HCT116 (cell line): ENCODE data around the gene KCND1. TPM values are rescaled to one million over a fixed set of nuclear protein-coding genes. Genes with fewer than 3 reads are reported as not detected.

ENCODE experiments used
- ATAC-seq: fragments of 200-7000 bp; cut with Tn5 transposase; 2 replicates; pipeline ENCODE4 v1.9.1; 2020; ENCODE audit warnings: mild to moderate bottlenecking, moderate library complexity
- BruUV-seq: library from RNA; stranded (reverse); fragments of 400-500 nt; replicated peaks from 2 replicates; lab custom pipeline; 2021; lab: Mats Ljungman, UMichigan
- CTCF ChIA-PET: fragments of 300-600 bp; sonication (Branson Sonifier 250); formaldehyde crosslinking; loops from one replicate; lab custom pipeline; 2021; ENCODE audit warnings: antibody characterized with exemption; lab: Charles Lee
- POLR2A ChIA-PET: fragments of 300-600, 350-600 bp; sonication (Branson Sonifier 250); formaldehyde crosslinking; loops from one replicate; lab custom pipeline; 2021; ENCODE audit warnings: antibody characterized with exemption; lab: Charles Lee
- RAD21 ChIA-PET, 2 experiments: fragments of 300-600 bp; sonication (Branson Sonifier 250); formaldehyde crosslinking; loops; one replicate each; lab custom pipeline; 2023; ENCODE audit warnings: low total read pairs in 2 of 2; ENCODE audit not compliant: uncharacterized antibody in 2 of 2, unreplicated experiment in 2 of 2, low non-redundant PET in 1 of 2; lab: Charles Lee
- DNase-seq: peaks from one replicate; pipeline ENCODE4 v3.0.0-alpha.2; 2010; ENCODE audit warnings: low read depth, low spot score
- H2AFZ ChIP-seq: fragments of 200-600 bp; shearing (Covaris generic), sonication (generic); 2 replicates; pipeline ENCODE4 v1.6.1; 2017; ENCODE audit warnings: low read depth, mixed run types, mixed read lengths, antibody characterized with exemption, low read length; ENCODE audit not compliant: poor library complexity, severe bottlenecking
- H3K27ac ChIP-seq: 2 replicates; pipeline ENCODE4 v1.5.1; 2012; ENCODE audit warnings: low read depth, low read length
- H3K27me3 ChIP-seq: fragments of 200-600 bp; sonication (generic); 2 replicates; pipeline ENCODE4 v1.6.1; 2016; ENCODE audit warnings: mixed run types, low read length, mixed read lengths; ENCODE audit not compliant: insufficient read depth
- H3K36me3 ChIP-seq, 2 experiments: fragments of 200-500 bp in 1 of 2; fragments of 200-600 bp in 1 of 2; sonication (Bioruptor generic) in 1 of 2; sonication (generic) in 1 of 2; 2 replicates each; pipeline versions ENCODE4 v1.5.1 to v1.6.1; 2014 to 2016; ENCODE audit warnings: low read length in 2 of 2, inconsistent platforms in 1 of 2, mixed read lengths in 1 of 2, mixed run types in 1 of 2; ENCODE audit not compliant: insufficient read depth in 2 of 2, control insufficient read depth in 1 of 2
- H3K4me1 ChIP-seq, 2 experiments: fragments of 200-600 bp in 1 of 2; sonication (generic) in 1 of 2; 2 replicates each; pipeline versions ENCODE4 v1.5.1 to v1.6.1; 2012 to 2017; ENCODE audit warnings: low read length in 2 of 2, inconsistent platforms in 1 of 2, mild to moderate bottlenecking in 1 of 2, mixed read lengths in 1 of 2, mixed run types in 1 of 2, moderate library complexity in 1 of 2; ENCODE audit not compliant: insufficient read depth in 2 of 2, control insufficient read depth in 1 of 2
- H3K4me2 ChIP-seq: fragments of 200-600 bp; sonication (generic); 2 replicates; pipeline ENCODE4 v1.6.1; 2017; ENCODE audit warnings: mixed run types, low read length, mixed read lengths
- H3K4me3 ChIP-seq, 2 experiments: fragments of 200-600 bp in 1 of 2; sonication (generic) in 1 of 2; replicated peaks in 1 of 2; 2 replicates each; pipeline ENCODE4 v1.5.1; 2011 to 2016; ENCODE audit warnings: low read length in 2 of 2, control low read depth in 1 of 2, low read depth in 1 of 2, mild to moderate bottlenecking in 1 of 2, mixed read lengths in 1 of 2, mixed run types in 1 of 2
- H3K79me2 ChIP-seq: fragments of 200-600 bp; sonication (generic); 2 replicates; pipeline ENCODE4 v1.6.1; 2017; ENCODE audit warnings: mild to moderate bottlenecking, mixed run types, low read length, moderate library complexity, mixed read lengths; ENCODE audit not compliant: insufficient read depth
- H3K9ac ChIP-seq: fragments of 200-600 bp; sonication (generic); 2 replicates; pipeline ENCODE4 v1.6.1; 2016; ENCODE audit warnings: low read length, mixed read lengths
- H3K9me2 ChIP-seq: fragments of 200-600 bp; sonication (generic), shearing (Covaris generic); 2 replicates; pipeline ENCODE4 v1.6.1; 2017; ENCODE audit warnings: mixed run types, mild to moderate bottlenecking, moderate library complexity; ENCODE audit not compliant: insufficient read depth
- H3K9me3 ChIP-seq, 2 experiments: fragments of 200-500 bp in 1 of 2; fragments of 200-600 bp in 1 of 2; sonication (Bioruptor generic) in 1 of 2; sonication (generic) in 1 of 2; 2 replicates each; pipeline ENCODE4 v1.6.1; 2014 to 2017; ENCODE audit warnings: low read length in 2 of 2, mixed read lengths in 2 of 2, inconsistent platforms in 1 of 2, low read depth in 1 of 2, mild to moderate bottlenecking in 1 of 2, mixed run types in 1 of 2, moderate library complexity in 1 of 2; ENCODE audit not compliant: control insufficient read depth in 1 of 2, insufficient read depth in 1 of 2
- H4K20me1 ChIP-seq: fragments of 200-600 bp; sonication (generic), shearing (Covaris generic); 2 replicates; pipeline ENCODE4 v1.6.1; 2017; ENCODE audit warnings: mixed run types, mild to moderate bottlenecking, moderate library complexity; ENCODE audit not compliant: insufficient read depth
- ATF3 ChIP-seq: IDR thresholded peaks from 2 replicates; pipeline ENCODE4 v1.6.1; 2012
- EGR1 ChIP-seq: IDR thresholded peaks from 2 replicates; pipeline ENCODE4 v1.6.1; 2012; ENCODE audit warnings: low read depth
- EZH2phosphoT487 ChIP-seq: fragments of 200-600 bp; IDR thresholded peaks from 2 replicates; pipeline ENCODE4 v1.6.1; 2018; ENCODE audit warnings: antibody characterized with exemption, borderline replicate concordance
- JUND ChIP-seq: IDR thresholded peaks from 2 replicates; pipeline ENCODE4 v1.6.1; 2012
- RAD21 ChIP-seq: IDR thresholded peaks from 2 replicates; pipeline ENCODE4 v1.6.1; 2012; ENCODE audit warnings: low read depth, mild to moderate bottlenecking
- SIN3A ChIP-seq: IDR thresholded peaks from 2 replicates; pipeline ENCODE4 v1.6.1; 2012; ENCODE audit warnings: low read depth
- intact Hi-C: fragments of 100-400 bp; cut with micrococcal nuclease; formaldehyde crosslinking; loops from 2 replicates; pipeline ENCODE4 v1.10.0; 2022
- total RNA-seq: library from RNA; stranded (reverse); gene quantifications from one replicate; pipeline ENCODE4 v1.2.1, GENCODE V29; 2021; ENCODE audit not compliant: unreplicated experiment

The KCND1 gene
- total RNA-seq, 1 experiment from 2014 or later, result 5.5 TPM

- no peak for TF ChIP-seq EGR1
- no peak for TF ChIP-seq SIN3A
- no peak for TF ChIP-seq RAD21
- TF ChIP-seq ATF3, result no peak
- intact Hi-C loops, result no loop called here
- Histone ChIP-seq H3K36me3 (no peaks in the 10 kb centered on the region), H3K27ac (no peak overlapping the region), H3K9ac (no peak overlapping the region), H2AFZ (no peak overlapping the region), H3K79me2 (no peaks in the 10 kb centered on the region), H3K4me1 (peaks cover 0 to 5% of the 10 kb centered on the region in 2 experiments; a peak in 1 of 4 replicates), H4K20me1 (no peaks in the 10 kb centered on the region), H3K4me3 (no peak overlapping the region), H3K9me2 (no peaks in the 10 kb centered on the region), H3K9me3 (no peaks in the 10 kb centered on the region), H3K27me3 (no peaks in the 10 kb centered on the region), H3K4me2 (no peak overlapping the region)
- no TSS peak for BruUV-seq
- ATAC-seq, result no peak
- no peak for DNase-seq
- CTCF ChIA-PET, result no interaction called here
- RAD21 ChIA-PET, result no interaction called here
- POLR2A ChIA-PET, result no interaction called here
Measured at GRCh38 chrX:48969471-48969870, 2.2 kb downstream of the KCND1 start.

DNA sequence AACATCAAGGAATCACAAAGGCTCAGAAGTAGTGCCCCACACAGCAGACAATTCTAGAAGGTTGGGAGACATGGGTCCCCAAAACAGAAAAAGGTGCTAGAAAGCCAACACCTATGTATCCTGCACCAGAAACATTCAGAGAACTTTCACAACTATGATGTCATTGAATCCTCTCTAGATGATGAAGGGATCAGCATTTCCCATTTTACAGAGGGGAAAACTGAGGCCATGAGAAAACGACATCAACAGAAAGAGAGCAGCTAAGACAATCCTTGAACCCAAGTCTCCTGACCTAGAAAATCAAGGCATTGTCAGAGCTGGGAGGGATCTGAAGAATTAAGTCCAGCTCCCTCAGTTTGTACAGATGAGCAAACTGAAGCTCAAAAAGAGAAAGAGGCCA lies 3.3 kb downstream of the KCND1 start:
- no TSS peak for BruUV-seq
- Histone ChIP-seq H3K36me3 (no peaks in the 10 kb centered on the region), H3K27me3 (no peaks in the 10 kb centered on the region), H3K9me2 (no peaks in the 10 kb centered on the region), H3K27ac (no peak overlapping the region), H3K4me1 (peaks cover 0 to 5% of the 10 kb centered on the region in 2 experiments; a peak in 1 of 4 replicates), H3K9me3 (no peaks in the 10 kb centered on the region), H3K4me3 (no peak overlapping the region), H3K4me2 (no peak overlapping the region), H3K79me2 (no peaks in the 10 kb centered on the region), H2AFZ (no peak overlapping the region), H4K20me1 (no peaks in the 10 kb centered on the region), H3K9ac (no peak overlapping the region)
- no peak for TF ChIP-seq EZH2phosphoT487
- TF ChIP-seq JUND, result no peak
- no peak for DNase-seq
- no peak for ATAC-seq
- ChIA-PET RAD21 (no interaction called here), CTCF (no interaction called here), POLR2A (no interaction called here)
- intact Hi-C loops, result no loop called here
